HG03575 (cell line): Measurements from ENCODE around the gene TNFRSF11A.

Experiments used
- ATAC-seq: cut with Tn5 transposase; IDR thresholded peaks from one replicate; pipeline ENCODE4 v1.9.1; 2021; ENCODE audit not compliant: unreplicated experiment, insufficient number of reproducible peaks, low FRiP score; ENCODE audit errors: extremely low read depth

TNFRSF11A gene

GRCh38 chr18:62437235-62438017, 112.3 kb downstream of the TNFRSF11A start:
- no peak for ATAC-seq

DNA sequence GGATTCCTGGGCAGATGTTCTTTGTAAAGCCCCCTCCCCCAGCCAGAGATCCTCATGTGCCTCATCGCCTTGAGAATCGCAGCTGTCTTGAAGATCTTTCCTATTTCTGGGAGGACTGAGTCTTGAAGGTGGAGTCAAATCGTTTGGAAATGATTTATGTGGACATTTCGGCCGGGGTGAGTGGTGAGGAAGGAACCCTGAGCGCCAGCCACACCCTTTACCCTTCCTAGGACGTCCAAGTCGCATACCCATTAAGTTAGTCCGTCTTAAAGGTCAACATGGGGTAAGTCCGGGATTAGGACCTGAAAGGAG, 112.9 kb downstream of the TNFRSF11A start:
- ATAC-seq: no peak

DNA sequence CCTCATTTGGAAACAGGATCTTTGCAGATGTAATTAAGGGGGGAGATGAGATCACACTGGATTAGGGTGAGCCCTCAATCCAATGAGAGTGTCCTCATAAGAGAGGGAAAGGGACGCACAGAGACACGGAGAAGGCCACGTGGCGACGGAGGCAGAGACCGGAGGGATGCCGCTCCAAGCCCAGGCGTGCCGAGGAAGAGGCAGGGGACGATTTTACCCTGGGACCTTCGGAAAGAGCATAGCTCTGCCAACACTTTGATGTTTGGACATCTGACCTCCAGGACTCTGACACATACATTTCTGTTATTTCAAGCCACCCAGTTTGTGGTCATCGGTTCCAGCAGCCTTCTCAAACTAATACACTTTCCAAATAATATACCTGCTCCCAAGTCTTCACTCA, 113.3 kb downstream of the TNFRSF11A start:
- ATAC-seq: no peak

DNA sequence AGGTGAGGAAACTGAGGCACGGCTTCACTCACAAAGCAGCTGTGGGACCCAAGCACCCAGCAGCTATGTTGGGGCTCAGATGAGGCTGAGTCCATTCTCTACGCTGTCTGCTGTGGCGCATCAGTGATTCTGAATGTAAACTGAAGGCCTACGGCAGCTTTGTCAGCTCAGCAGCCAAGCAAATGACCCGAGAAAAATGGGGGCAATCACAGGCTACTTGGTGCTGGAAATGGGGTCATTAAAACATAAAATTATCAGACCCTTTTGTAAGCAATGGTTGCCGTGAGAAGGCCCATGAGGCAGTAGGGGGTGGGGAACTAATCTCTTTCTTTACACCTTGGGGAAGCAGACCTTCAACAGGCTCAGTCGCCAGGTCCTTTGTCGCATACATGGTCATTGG, 113.8 kb downstream of the TNFRSF11A start:
- ATAC-seq: no peak
